Keratinocyte (primary cell): ENCODE results near the gene CD226. TPM values are rescaled to one million over a fixed set of nuclear protein-coding genes. Genes with fewer than 3 reads are reported as not detected.

Source experiments
- DNase-seq: peaks from one replicate; pipeline ENCODE4 v3.0.0-alpha.2; 2011; ENCODE audit warnings: low read depth, missing footprints, low spot score
- FAIRE-seq: peaks from 2 replicates; lab custom pipeline; 2011; peaks lifted over from hg19 to GRCh38; lab: Jason Lieb, UNC
- H2AFZ ChIP-seq: 2 replicates; pipeline ENCODE4 v1.6.0; 2012; ENCODE audit warnings: low read length, control low read depth, inconsistent platforms; ENCODE audit not compliant: control insufficient read depth
- H3K27ac ChIP-seq: 2 replicates; pipeline ENCODE4 v1.5.1; 2011; ENCODE audit warnings: low read length; ENCODE audit not compliant: control insufficient read depth, insufficient read depth
- H3K27me3 ChIP-seq: 3 replicates; pipeline ENCODE4 v1.6.0; 2011; ENCODE audit warnings: low read length; ENCODE audit not compliant: control insufficient read depth, insufficient read depth; ENCODE audit errors: extremely low read depth
- H3K36me3 ChIP-seq, 2 experiments: 2 replicates in 1 of 2; 3 replicates in 1 of 2; pipeline ENCODE4 v1.5.1; 2011; ENCODE audit warnings: low read length in 2 of 2, mild to moderate bottlenecking in 1 of 2; ENCODE audit not compliant: control insufficient read depth in 2 of 2, insufficient read depth in 2 of 2; ENCODE audit errors: extremely low read depth in 1 of 2
- H3K4me1 ChIP-seq: 3 replicates; pipeline ENCODE4 v1.5.1; 2011; ENCODE audit warnings: low read length; ENCODE audit not compliant: control insufficient read depth, insufficient read depth; ENCODE audit errors: extremely low read depth
- H3K4me2 ChIP-seq: 3 replicates; pipeline ENCODE4 v1.6.0; 2011; ENCODE audit warnings: low read depth, low read length; ENCODE audit not compliant: control insufficient read depth, insufficient read depth; ENCODE audit errors: extremely low read depth
- H3K4me3 ChIP-seq, 3 experiments: fragments of 200-600 bp in 1 of 3; sonication (generic) in 1 of 3; 2 replicates in 2 of 3; 3 replicates in 1 of 3; pipeline ENCODE4 v1.5.1; 2011 to 2016; ENCODE audit warnings: low read length in 3 of 3, mild to moderate bottlenecking in 3 of 3, control low read depth in 2 of 3, inconsistent platforms in 1 of 3, low read depth in 1 of 3, mixed read lengths in 1 of 3, mixed run types in 1 of 3, moderate library complexity in 1 of 3; ENCODE audit not compliant: control insufficient read depth in 2 of 3, insufficient read depth in 2 of 3; ENCODE audit errors: extremely low read depth in 1 of 3
- H3K79me2 ChIP-seq: 2 replicates; pipeline ENCODE4 v1.6.0; 2012; ENCODE audit warnings: low read length; ENCODE audit not compliant: control insufficient read depth, insufficient read depth
- H3K9ac ChIP-seq: 3 replicates; pipeline ENCODE4 v1.6.0; 2011; ENCODE audit warnings: low read length; ENCODE audit not compliant: control insufficient read depth, insufficient read depth; ENCODE audit errors: extremely low read depth
- H3K9me1 ChIP-seq: 3 replicates; pipeline ENCODE4 v1.6.0; 2011; ENCODE audit warnings: low read length; ENCODE audit not compliant: control insufficient read depth, insufficient read depth; ENCODE audit errors: extremely low read depth
- H3K9me3 ChIP-seq: 2 replicates; pipeline ENCODE4 v1.5.1; 2012; ENCODE audit warnings: low read depth, low read length; ENCODE audit not compliant: control insufficient read depth
- H4K20me1 ChIP-seq: 3 replicates; pipeline ENCODE4 v1.6.0; 2011; ENCODE audit warnings: low read length; ENCODE audit not compliant: control insufficient read depth, insufficient read depth; ENCODE audit errors: extremely low read depth
- EZH2 ChIP-seq: IDR thresholded peaks from one replicate; pipeline ENCODE4 v1.6.1; 2012; ENCODE audit warnings: inconsistent platforms, mild to moderate bottlenecking, low read length, moderate library complexity
- dilution Hi-C: fragments of 300-500 bp; cut with MboI; formaldehyde crosslinking; loops from one replicate; pipeline ENCODE4 v1.7.0; 2020; ENCODE audit warnings: low sequenced_read_pairs; ENCODE audit not compliant: extremely low pct_ligation_motif_present
- polyA plus RNA-seq, 5 experiments: library from polyadenylated mRNA; depleted of rRNA in 3 of 5; stranded (reverse) in 3 of 5; stranded (forward) in 1 of 5; unstranded in 1 of 5; fragments of >200 nt; gene quantifications; 1 replicate in 1 of 5; 2 replicates in 3 of 5; 3 replicates in 1 of 5; pipeline versions ENCODE4 v1.2.1 to v1.2.3, GENCODE V29; 2011 to 2012; ENCODE audit warnings: missing spikeins in 2 of 5, low read depth in 1 of 5, low replicate concordance in 1 of 5
- TF ChIP-seq, protein P1 (sequence below), 3 experiments: IDR thresholded peaks in 1 of 3; conservative IDR thresholded peaks in 1 of 3; optimal IDR thresholded peaks in 1 of 3; 2 replicates in 2 of 3; 3 replicates in 1 of 3; pipeline versions ENCODE3 to v1.5.1; 2011; ENCODE audit warnings: low read length in 3 of 3, mild to moderate bottlenecking in 3 of 3, moderate library complexity in 2 of 3, control low read depth in 1 of 3, inconsistent platforms in 1 of 3; ENCODE audit not compliant: insufficient read depth in 2 of 3; ENCODE audit errors: extremely low read depth in 1 of 3

Gene CD226
- polyA plus RNA-seq, 1 donor (not counting 4 experiments of a cell fraction or from before 2014, with no cell fraction given), result 1.3 TPM

DNA sequence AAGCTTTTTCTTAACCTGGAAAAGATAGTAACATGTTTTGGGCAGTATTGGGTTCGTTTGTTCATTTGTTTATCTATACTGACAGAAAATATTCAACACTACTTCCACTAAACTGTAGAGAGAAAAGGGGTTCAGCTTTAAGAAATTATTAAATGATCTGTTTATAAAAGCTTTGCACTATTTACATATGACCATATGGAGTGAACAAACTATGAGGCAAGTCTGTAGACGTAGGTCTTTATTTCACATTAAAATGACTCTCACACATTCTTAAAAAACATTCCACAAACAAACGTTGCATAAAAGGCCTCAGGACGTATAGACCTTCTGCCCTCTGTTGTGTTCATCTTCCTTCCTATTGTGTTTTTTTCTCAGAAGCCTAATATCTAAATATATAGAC lies 94.6 kb downstream of the CD226 start:
- H4K20me1 ChIP-seq, result no peaks in the 10 kb centered on the region
- no peak overlapping the region for H3K4me3 ChIP-seq
- no peaks in the 10 kb centered on the region for H3K9me1 ChIP-seq
- dilution Hi-C loops, result no loop called here
- no peak overlapping the region for H3K9ac ChIP-seq
- TF ChIP-seq EZH2, result no peak
- TF ChIP-seq, protein P1, sequence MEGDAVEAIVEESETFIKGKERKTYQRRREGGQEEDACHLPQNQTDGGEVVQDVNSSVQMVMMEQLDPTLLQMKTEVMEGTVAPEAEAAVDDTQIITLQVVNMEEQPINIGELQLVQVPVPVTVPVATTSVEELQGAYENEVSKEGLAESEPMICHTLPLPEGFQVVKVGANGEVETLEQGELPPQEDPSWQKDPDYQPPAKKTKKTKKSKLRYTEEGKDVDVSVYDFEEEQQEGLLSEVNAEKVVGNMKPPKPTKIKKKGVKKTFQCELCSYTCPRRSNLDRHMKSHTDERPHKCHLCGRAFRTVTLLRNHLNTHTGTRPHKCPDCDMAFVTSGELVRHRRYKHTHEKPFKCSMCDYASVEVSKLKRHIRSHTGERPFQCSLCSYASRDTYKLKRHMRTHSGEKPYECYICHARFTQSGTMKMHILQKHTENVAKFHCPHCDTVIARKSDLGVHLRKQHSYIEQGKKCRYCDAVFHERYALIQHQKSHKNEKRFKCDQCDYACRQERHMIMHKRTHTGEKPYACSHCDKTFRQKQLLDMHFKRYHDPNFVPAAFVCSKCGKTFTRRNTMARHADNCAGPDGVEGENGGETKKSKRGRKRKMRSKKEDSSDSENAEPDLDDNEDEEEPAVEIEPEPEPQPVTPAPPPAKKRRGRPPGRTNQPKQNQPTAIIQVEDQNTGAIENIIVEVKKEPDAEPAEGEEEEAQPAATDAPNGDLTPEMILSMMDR (optimal IDR thresholded peaks at IDR 0.05 in 1 of 3, IDR thresholded peaks at IDR 0.05 in 1 of 3, conservative IDR thresholded peaks at IDR 0.05 in 1 of 3; ENCODE audit: extremely low read depth in 1 of 3, insufficient read depth in 2 of 3, low read length in 3 of 3), result no peak
- no peak for FAIRE-seq
- no peaks in the 10 kb centered on the region for H3K27me3 ChIP-seq
- no peaks in the 10 kb centered on the region for H3K36me3 ChIP-seq
- no peak overlapping the region for H3K4me2 ChIP-seq
- no peak overlapping the region for H2AFZ ChIP-seq
- no peak overlapping the region for H3K27ac ChIP-seq
- H3K9me3 ChIP-seq, result no peaks in the 10 kb centered on the region
- DNase-seq, result no peak
- no peaks in the 10 kb centered on the region for H3K79me2 ChIP-seq
- no peaks in the 10 kb centered on the region for H3K4me1 ChIP-seq

DNA sequence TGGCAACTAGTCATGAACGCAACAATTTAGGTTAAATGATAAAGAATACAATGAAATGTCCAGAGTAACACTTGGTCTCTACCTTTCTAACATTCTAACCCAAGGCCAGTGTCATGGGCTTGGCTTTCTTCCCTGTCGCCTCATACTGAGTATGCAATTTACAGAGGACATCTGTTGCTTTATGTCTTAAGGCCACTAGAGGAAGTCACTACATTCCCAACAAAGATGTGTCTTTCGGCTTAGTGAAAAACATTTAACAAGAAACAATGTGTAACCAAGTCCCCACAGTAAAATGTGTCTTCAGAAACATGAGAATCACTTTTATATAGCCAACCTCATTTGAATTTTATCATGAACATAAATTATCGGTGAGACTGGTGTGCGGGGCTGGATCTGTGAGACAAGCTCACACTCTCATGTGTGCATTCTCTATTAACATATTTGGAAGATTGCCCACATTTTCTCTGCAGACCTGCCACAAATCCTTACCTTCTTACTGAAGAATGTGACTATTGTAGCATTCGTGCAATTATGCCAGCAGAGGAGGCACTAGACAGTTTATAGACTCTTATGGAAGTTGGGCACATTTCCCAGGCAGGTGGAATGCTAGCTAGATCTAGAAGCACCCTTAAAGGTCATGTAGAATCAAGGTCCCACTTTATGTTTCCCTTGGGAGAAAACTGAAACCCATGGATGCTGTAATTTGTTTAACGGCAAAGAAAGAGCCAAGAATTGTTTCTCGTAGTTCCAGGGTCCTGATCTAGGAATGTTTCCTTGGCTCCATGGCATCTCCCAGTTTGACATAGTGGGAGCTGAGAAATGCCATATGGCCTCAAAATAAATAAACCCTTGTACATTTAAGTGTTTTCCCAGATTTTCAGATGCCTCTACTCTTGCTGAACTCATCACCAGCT lies 101.8 kb downstream of the CD226 start:
- FAIRE-seq (no peak), DNase-seq (no peak)
- Histone ChIP-seq H2AFZ (no peak overlapping the region), H4K20me1 (no peaks in the 10 kb centered on the region), H3K79me2 (no peaks in the 10 kb centered on the region), H3K4me3 (no peak overlapping the region), H3K4me2 (no peak overlapping the region), H3K27ac (no peak overlapping the region), H3K27me3 (no peaks in the 10 kb centered on the region), H3K9ac (no peak overlapping the region), H3K9me1 (no peaks in the 10 kb centered on the region), H3K9me3 (no peaks in the 10 kb centered on the region), H3K36me3 (no peaks in the 10 kb centered on the region), H3K4me1 (no peaks in the 10 kb centered on the region)
- TF ChIP-seq, protein P1 (optimal IDR thresholded peaks at IDR 0.05 in 1 of 3, IDR thresholded peaks at IDR 0.05 in 1 of 3, conservative IDR thresholded peaks at IDR 0.05 in 1 of 3; ENCODE audit: extremely low read depth in 1 of 3, insufficient read depth in 2 of 3, low read length in 3 of 3), result no peak
- no peak for TF ChIP-seq EZH2
- dilution Hi-C loops, result no loop called here
